OCI-LY7 (cell line): ENCODE results near the gene ZFYVE28. TPM values are rescaled to one million over a fixed set of nuclear protein-coding genes. Genes with fewer than 3 reads are reported as not detected.

Experiments used
- BruUV-seq: library from RNA; stranded (reverse); fragments of 400-500 nt; replicated peaks from 2 replicates; lab custom pipeline; 2021; lab: Mats Ljungman, UMichigan
- CTCF ChIA-PET: fragments of 300-600 bp; sonication (Branson Sonifier 250); formaldehyde crosslinking; loops from one replicate; lab custom pipeline; 2022; ENCODE audit warnings: antibody characterized with exemption; ENCODE audit not compliant: unreplicated experiment; lab: Charles Lee
- POLR2A ChIA-PET: fragments of 300-600 bp; sonication (Branson Sonifier 250); formaldehyde crosslinking; loops from one replicate; lab custom pipeline; 2022; ENCODE audit warnings: antibody characterized with exemption; lab: Charles Lee
- DNase-seq: peaks from one replicate; pipeline ENCODE4 v3.0.0-alpha.2; 2015; ENCODE audit warnings: low spot score
- H2AFZ ChIP-seq: fragments of 200-600 bp; sonication (generic), shearing (Covaris generic); 2 replicates; pipeline ENCODE4 v1.6.1; 2014; ENCODE audit warnings: mild to moderate bottlenecking, antibody characterized with exemption, low read length, moderate library complexity
- H3K27ac ChIP-seq: fragments of 200-600 bp; sonication (generic); 2 replicates; pipeline ENCODE4 v1.5.1; 2014; ENCODE audit warnings: mixed run types, low read depth, mild to moderate bottlenecking, moderate library complexity, low read length, inconsistent platforms; ENCODE audit not compliant: poor library complexity, severe bottlenecking
- H3K36me3 ChIP-seq: fragments of 200-600 bp; sonication (generic); 2 replicates; pipeline ENCODE4 v1.6.1; 2014; ENCODE audit warnings: mild to moderate bottlenecking, antibody characterized with exemption, low read length, moderate library complexity, mixed read lengths; ENCODE audit not compliant: insufficient read depth
- H3K4me1 ChIP-seq: fragments of 200-600 bp; sonication (generic); 2 replicates; pipeline ENCODE4 v1.5.1; 2014; ENCODE audit warnings: mild to moderate bottlenecking, low read length; ENCODE audit not compliant: insufficient read depth, poor library complexity, severe bottlenecking
- H3K4me2 ChIP-seq: fragments of 200-600 bp; sonication (generic); 2 replicates; pipeline ENCODE4 v1.6.1; 2014; ENCODE audit warnings: mild to moderate bottlenecking, low read length
- H3K4me3 ChIP-seq: fragments of 200-600 bp; sonication (generic); 2 replicates; pipeline ENCODE4 v1.5.1; 2014; ENCODE audit warnings: mild to moderate bottlenecking, low read depth, low read length; ENCODE audit not compliant: poor library complexity, severe bottlenecking
- H3K79me2 ChIP-seq: fragments of 200-600 bp; sonication (generic); 2 replicates; pipeline ENCODE4 v1.6.1; 2016; ENCODE audit warnings: low read depth, mild to moderate bottlenecking, low read length, moderate library complexity, mixed read lengths; ENCODE audit not compliant: insufficient read depth
- H3K9me2 ChIP-seq: fragments of 200-600 bp; sonication (generic); 2 replicates; pipeline ENCODE4 v1.6.1; 2016; ENCODE audit warnings: mild to moderate bottlenecking, low read length, mixed read lengths; ENCODE audit not compliant: insufficient read depth
- H3K9me3 ChIP-seq: fragments of 200-600 bp; sonication (generic); 2 replicates; pipeline ENCODE4 v1.6.1; 2014; ENCODE audit warnings: mild to moderate bottlenecking, mixed run types, low read length, mixed read lengths
- H4K20me1 ChIP-seq: fragments of 200-600 bp; sonication (generic); 2 replicates; pipeline ENCODE4 v1.6.1; 2014; ENCODE audit warnings: mild to moderate bottlenecking, antibody characterized with exemption, low read length, moderate library complexity, mixed read lengths; ENCODE audit not compliant: insufficient read depth
- EZH2phosphoT487 ChIP-seq: fragments of 200-600 bp; sonication (generic); IDR thresholded peaks from 2 replicates; pipeline ENCODE4 v1.6.1; 2018; ENCODE audit warnings: low read depth, borderline replicate concordance, mild to moderate bottlenecking, mixed run types, antibody characterized with exemption, low read length, moderate library complexity, mixed read lengths
- intact Hi-C: fragments of 100-400 bp; cut with micrococcal nuclease; formaldehyde crosslinking; loops from one replicate; pipeline ENCODE4 v1.10.0; 2022; ENCODE audit not compliant: unreplicated experiment
- total RNA-seq, 2 experiments: library from RNA; depleted of rRNA in 1 of 2; stranded (reverse); fragments of >200 nt in 1 of 2; shearing (Covaris generic) in 1 of 2; gene quantifications; 2 replicates each; pipeline ENCODE4 v1.2.3, GENCODE V29; 2014 to 2022
- TF ChIP-seq, protein P1 (sequence below): fragments of 200-600 bp; sonication (generic); conservative IDR thresholded peaks from 2 replicates; pipeline ENCODE4 v1.5.1; 2014; ENCODE audit warnings: mild to moderate bottlenecking, antibody characterized with exemption, low read length, moderate library complexity, mixed read lengths

The ZFYVE28 gene
- total RNA-seq, 2 experiments from 2014 or later = 0.32 TPM; not detected in 1

DNA sequence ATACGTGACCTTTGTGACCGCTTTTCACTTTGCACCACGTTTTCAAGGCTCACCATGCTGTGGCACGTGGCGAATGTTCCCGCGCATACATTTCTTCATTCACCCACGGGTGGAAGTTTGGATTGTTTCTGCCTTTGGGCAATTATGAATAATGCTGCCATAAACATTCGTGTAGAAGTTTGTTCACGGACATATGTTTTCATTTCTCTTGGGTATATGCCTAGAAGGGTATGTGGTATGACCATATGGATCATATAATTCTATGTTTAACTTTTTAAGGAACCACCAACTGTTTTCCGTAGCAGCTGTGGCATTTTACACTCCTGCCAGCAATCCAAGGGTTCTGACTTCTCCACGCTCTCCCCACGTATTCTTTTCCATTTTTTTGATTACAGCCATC, 95.6 kb downstream of the ZFYVE28 start:
- H3K4me1 ChIP-seq = no peaks in the 10 kb centered on the region
- intact Hi-C loops = no loop called here
- no peaks in the 10 kb centered on the region for H3K9me2 ChIP-seq
- no TSS peak for BruUV-seq
- no peak for DNase-seq
- no peaks in the 10 kb centered on the region for H3K9me3 ChIP-seq
- no peaks in the 10 kb centered on the region for H3K79me2 ChIP-seq
- H3K4me2 ChIP-seq = no peak overlapping the region
- no peak overlapping the region for H3K27ac ChIP-seq
- TF ChIP-seq, protein P1, sequence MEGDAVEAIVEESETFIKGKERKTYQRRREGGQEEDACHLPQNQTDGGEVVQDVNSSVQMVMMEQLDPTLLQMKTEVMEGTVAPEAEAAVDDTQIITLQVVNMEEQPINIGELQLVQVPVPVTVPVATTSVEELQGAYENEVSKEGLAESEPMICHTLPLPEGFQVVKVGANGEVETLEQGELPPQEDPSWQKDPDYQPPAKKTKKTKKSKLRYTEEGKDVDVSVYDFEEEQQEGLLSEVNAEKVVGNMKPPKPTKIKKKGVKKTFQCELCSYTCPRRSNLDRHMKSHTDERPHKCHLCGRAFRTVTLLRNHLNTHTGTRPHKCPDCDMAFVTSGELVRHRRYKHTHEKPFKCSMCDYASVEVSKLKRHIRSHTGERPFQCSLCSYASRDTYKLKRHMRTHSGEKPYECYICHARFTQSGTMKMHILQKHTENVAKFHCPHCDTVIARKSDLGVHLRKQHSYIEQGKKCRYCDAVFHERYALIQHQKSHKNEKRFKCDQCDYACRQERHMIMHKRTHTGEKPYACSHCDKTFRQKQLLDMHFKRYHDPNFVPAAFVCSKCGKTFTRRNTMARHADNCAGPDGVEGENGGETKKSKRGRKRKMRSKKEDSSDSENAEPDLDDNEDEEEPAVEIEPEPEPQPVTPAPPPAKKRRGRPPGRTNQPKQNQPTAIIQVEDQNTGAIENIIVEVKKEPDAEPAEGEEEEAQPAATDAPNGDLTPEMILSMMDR = no peak
- TF ChIP-seq EZH2phosphoT487 = no peak
- no peak overlapping the region for H3K4me3 ChIP-seq
- POLR2A ChIA-PET = no interaction called here
- no peak overlapping the region for H2AFZ ChIP-seq
- H3K36me3 ChIP-seq = no peaks in the 10 kb centered on the region
- CTCF ChIA-PET = no interaction called here
- H4K20me1 ChIP-seq = no peaks in the 10 kb centered on the region

- Histone ChIP-seq H3K4me2 (no peak overlapping the region), H3K79me2 (no peaks in the 10 kb centered on the region), H3K27ac (no peak overlapping the region), H4K20me1 (no peaks in the 10 kb centered on the region), H3K36me3 (no peaks in the 10 kb centered on the region), H3K4me1 (no peaks in the 10 kb centered on the region), H2AFZ (no peak overlapping the region), H3K4me3 (no peak overlapping the region), H3K9me3 (no peaks in the 10 kb centered on the region), H3K9me2 (no peaks in the 10 kb centered on the region)
- CTCF ChIA-PET = no interaction called here
- BruUV-seq = no TSS peak
- intact Hi-C loops = no loop called here
- DNase-seq = no peak
- POLR2A ChIA-PET = no interaction called here
- TF ChIP-seq EZH2phosphoT487 = no peak
- TF ChIP-seq, protein P1 = no peak
These were observed 96.2 kb downstream of the ZFYVE28 start for GRCh38 chr4:2322227-2322626.

GRCh38 chr4:2321279-2322196, 96.9 kb downstream of the ZFYVE28 start:
- Histone ChIP-seq H3K9me3 (no peaks in the 10 kb centered on the region), H3K4me3 (no peak overlapping the region), H3K79me2 (no peaks in the 10 kb centered on the region), H2AFZ (no peak overlapping the region), H3K36me3 (no peaks in the 10 kb centered on the region), H3K9me2 (no peaks in the 10 kb centered on the region), H4K20me1 (no peaks in the 10 kb centered on the region), H3K27ac (no peak overlapping the region), H3K4me1 (no peaks in the 10 kb centered on the region), H3K4me2 (no peak overlapping the region)
- BruUV-seq = no TSS peak
- intact Hi-C loops = no loop called here
- DNase-seq = no peak
- CTCF ChIA-PET = no interaction called here
- no peak for TF ChIP-seq EZH2phosphoT487
- TF ChIP-seq, protein P1 = no peak
- POLR2A ChIA-PET = no interaction called here
